GM12878 (cell line): ENCODE results near the gene DCP1B. TPM values are rescaled to one million over a fixed set of nuclear protein-coding genes. Genes with fewer than 3 reads are reported as not detected.

ENCODE experiments used
- ATAC-seq: fragments of 200-7000 bp; cut with Tn5 transposase; 3 replicates; pipeline ENCODE4 v1.9.1; 2020; ENCODE audit warnings: mild to moderate bottlenecking, moderate library complexity
- BruUV-seq: library from RNA; stranded (reverse); fragments of 400-500 nt; replicated peaks from 2 replicates; lab custom pipeline; 2021; lab: Mats Ljungman, UMichigan
- CTCF ChIA-PET: fragments of 300-600 bp; sonication (Branson Sonifier 250); formaldehyde crosslinking; extraction: SDS; loops from one replicate; lab custom pipeline; 2021; ENCODE audit warnings: inconsistent platforms; lab: Yijun Ruan, JAX
- POLR2A ChIA-PET: fragments of 350-600 bp; formaldehyde crosslinking; extraction: SDS; loops from one replicate; lab custom pipeline; 2021; ENCODE audit warnings: inconsistent platforms; lab: Charles Lee
- RAD21 ChIA-PET: fragments of 300-600 bp; sonication (Branson Sonifier 250); formaldehyde crosslinking; loops from one replicate; lab custom pipeline; 2023; ENCODE audit warnings: antibody characterized with exemption; ENCODE audit not compliant: unreplicated experiment; lab: Charles Lee
- SMC1A ChIA-PET: fragments of 300-600 bp; sonication (Branson Sonifier 250); formaldehyde crosslinking; loops from one replicate; lab custom pipeline; 2023; ENCODE audit not compliant: unreplicated experiment, uncharacterized antibody; lab: Charles Lee
- DNase-seq: peaks from one replicate; pipeline ENCODE4 v3.0.0-alpha.2; 2011; ENCODE audit warnings: low read depth, low spot score
- FAIRE-seq: peaks from 3 replicates; lab custom pipeline; 2011; peaks lifted over from hg19 to GRCh38; lab: Jason Lieb, UNC
- H2AFZ ChIP-seq: 2 replicates; pipeline ENCODE4 v1.6.0; 2011; ENCODE audit warnings: low read depth, low read length, control low read depth; ENCODE audit not compliant: control insufficient read depth
- H3K27ac ChIP-seq: 2 replicates; pipeline ENCODE4 v1.5.1; 2011; ENCODE audit warnings: control low read depth; ENCODE audit not compliant: control insufficient read depth, insufficient read depth
- H3K27me3 ChIP-seq, 2 experiments: replicated peaks in 1 of 2; 2 replicates each; pipeline versions ENCODE4 v1.6.0 to v1.6.1; 2011; ENCODE audit warnings: low read length in 1 of 2; ENCODE audit not compliant: control insufficient read depth in 2 of 2, insufficient read depth in 2 of 2
- H3K36me3 ChIP-seq, 2 experiments: 2 replicates each; pipeline ENCODE4 v1.5.1; 2011; ENCODE audit warnings: low read length in 1 of 2; ENCODE audit not compliant: control insufficient read depth in 2 of 2, insufficient read depth in 2 of 2
- H3K4me1 ChIP-seq: 2 replicates; pipeline ENCODE4 v1.6.1; 2011; ENCODE audit warnings: mild to moderate bottlenecking, low read length, moderate library complexity, mixed read lengths; ENCODE audit not compliant: control insufficient read depth, insufficient read depth
- H3K4me2 ChIP-seq: 2 replicates; pipeline ENCODE4 v1.6.0; 2011; ENCODE audit warnings: control low read depth; ENCODE audit not compliant: control insufficient read depth, insufficient read depth
- H3K4me3 ChIP-seq: fragments of 200-600 bp; sonication (generic); 2 replicates; pipeline ENCODE4 v1.5.1; 2016
- H3K79me2 ChIP-seq: 2 replicates; pipeline ENCODE4 v1.6.0; 2011; ENCODE audit warnings: low read length; ENCODE audit not compliant: control insufficient read depth, insufficient read depth
- H3K9ac ChIP-seq: 2 replicates; pipeline ENCODE4 v1.8.0; 2011; ENCODE audit warnings: low read length, control low read depth, mixed read lengths; ENCODE audit not compliant: control insufficient read depth, insufficient read depth
- H3K9me3 ChIP-seq: replicated peaks from 3 replicates; pipeline ENCODE4 v1.5.1; 2011; ENCODE audit warnings: mild to moderate bottlenecking, low read length; ENCODE audit not compliant: control insufficient read depth, insufficient read depth
- H4K20me1 ChIP-seq: 2 replicates; pipeline ENCODE4 v1.6.0; 2011; ENCODE audit not compliant: control insufficient read depth, insufficient read depth
- DPF2 ChIP-seq: fragments of 450-650 bp; IDR thresholded peaks from 2 replicates; pipeline ENCODE4 v1.6.1; 2017; ENCODE audit warnings: mild to moderate bottlenecking
- IKZF2 ChIP-seq, 2 experiments: fragments of 450-650 bp; IDR thresholded peaks; 2 replicates each; pipeline ENCODE4 v1.6.1; 2017; ENCODE audit warnings: mild to moderate bottlenecking in 2 of 2, moderate library complexity in 2 of 2
- NFXL1 ChIP-seq: fragments of 450-650 bp; IDR thresholded peaks from 2 replicates; pipeline ENCODE4 v1.6.1; 2017; ENCODE audit warnings: antibody characterized with exemption, mild to moderate bottlenecking, borderline replicate concordance
- NFYA ChIP-seq: IDR thresholded peaks from 2 replicates; pipeline ENCODE4 v1.6.1; 2011; ENCODE audit warnings: low read depth, mild to moderate bottlenecking, low read length, improper control_type of control experiment, borderline replicate concordance
- NFYB ChIP-seq: IDR thresholded peaks from 2 replicates; pipeline ENCODE4 v1.6.1; 2011; ENCODE audit warnings: low read depth, mild to moderate bottlenecking, low read length, improper control_type of control experiment, moderate library complexity; ENCODE audit not compliant: insufficient read depth
- ZNF207 ChIP-seq: fragments of 450-650 bp; IDR thresholded peaks from 2 replicates; pipeline ENCODE4 v1.6.1; 2014; ENCODE audit warnings: antibody characterized with exemption, mild to moderate bottlenecking, borderline replicate concordance
- WGBS: methylation state at CpG from one replicate; pipeline ENCODE4 v1.1.6; 2016; ENCODE audit warnings: low lambda C conversion rate; ENCODE audit not compliant: insufficient replicate concordance, insufficient coverage; ENCODE audit errors: missing lambda C conversion rate; 5-methylcytosine and 5-hydroxymethylcytosine counted together
- in situ Hi-C: fragments of 300-500 bp; cut with MboI; formaldehyde crosslinking; loops from 9 replicates; pipeline ENCODE4 v1.14.3; 2018; ENCODE audit warnings: mixed read lengths
- intact Hi-C: fragments of 100-400 bp; cut with micrococcal nuclease; formaldehyde crosslinking; loops from one replicate; pipeline ENCODE4 v1.14.2; 2022; ENCODE audit not compliant: unreplicated experiment
- polyA plus RNA-seq, 11 experiments: library from polyadenylated mRNA; depleted of rRNA in 4 of 11; unstranded in 6 of 11; stranded (reverse) in 5 of 11; fragments of >200 nt; fragmentation: Nextera tagmentation in 4 of 11; fragmentation: Illumina TruSeq in 1 of 11; extraction: Ambion mirVana in 4 of 11; extraction: Trizol in 1 of 11; gene quantifications; 1 replicate in 1 of 11; 2 replicates in 10 of 11; pipeline versions ENCODE4 v1.2.1 to v1.2.3, GENCODE V29; 2011 to 2016; ENCODE audit warnings: inconsistent platforms in 2 of 11, missing spikeins in 2 of 11, low read depth in 1 of 11
- total RNA-seq, 4 experiments: library from RNA; depleted of rRNA in 3 of 4; stranded (reverse); fragments of >200 nt in 3 of 4; fragmentation: Illumina TruSeq in 1 of 4; extraction: Trizol in 1 of 4; gene quantifications; 2 replicates each; pipeline versions ENCODE4 v1.2.1 to v1.2.3, GENCODE V29; 2013 to 2021
- TF ChIP-seq, protein P1 (sequence below): fragments of 450-650 bp; IDR thresholded peaks from 2 replicates; pipeline ENCODE4 v1.6.1; 2017; ENCODE audit warnings: low read depth, mild to moderate bottlenecking, moderate library complexity
- TF ChIP-seq, protein P2 (sequence below): IDR thresholded peaks from 2 replicates; pipeline ENCODE4 v1.6.1; 2011; ENCODE audit warnings: low read depth, low read length, improper control_type of control experiment, borderline replicate concordance
- TF ChIP-seq, protein P3 (sequence below): fragments of 450-650 bp; IDR thresholded peaks from 2 replicates; pipeline ENCODE4 v1.6.1; 2017; ENCODE audit warnings: antibody characterized with exemption, mild to moderate bottlenecking, moderate library complexity
- TF ChIP-seq, protein P4 (sequence below): IDR thresholded peaks from 2 replicates; pipeline ENCODE4 v1.6.1; 2012; ENCODE audit warnings: low read depth, low read length, improper control_type of control experiment
- TF ChIP-seq, protein P5 (sequence below): fragments of 450-650 bp; IDR thresholded peaks from 2 replicates; pipeline ENCODE4 v1.6.1; 2017; ENCODE audit warnings: borderline replicate concordance
- TF ChIP-seq, protein P6 (sequence below): fragments of 450-650 bp; IDR thresholded peaks from 2 replicates; pipeline ENCODE4 v1.6.1; 2017; ENCODE audit warnings: mild to moderate bottlenecking, low read depth, inconsistent platforms; ENCODE audit not compliant: poor library complexity, severe bottlenecking

The DCP1B gene
- total and polyA plus RNA-seq, 10 of the 15 experiments (the other 5 are each of a cell fraction or from before 2014, with no cell fraction given): 1.3 to 23.4 (median 15.3) TPM

DNA sequence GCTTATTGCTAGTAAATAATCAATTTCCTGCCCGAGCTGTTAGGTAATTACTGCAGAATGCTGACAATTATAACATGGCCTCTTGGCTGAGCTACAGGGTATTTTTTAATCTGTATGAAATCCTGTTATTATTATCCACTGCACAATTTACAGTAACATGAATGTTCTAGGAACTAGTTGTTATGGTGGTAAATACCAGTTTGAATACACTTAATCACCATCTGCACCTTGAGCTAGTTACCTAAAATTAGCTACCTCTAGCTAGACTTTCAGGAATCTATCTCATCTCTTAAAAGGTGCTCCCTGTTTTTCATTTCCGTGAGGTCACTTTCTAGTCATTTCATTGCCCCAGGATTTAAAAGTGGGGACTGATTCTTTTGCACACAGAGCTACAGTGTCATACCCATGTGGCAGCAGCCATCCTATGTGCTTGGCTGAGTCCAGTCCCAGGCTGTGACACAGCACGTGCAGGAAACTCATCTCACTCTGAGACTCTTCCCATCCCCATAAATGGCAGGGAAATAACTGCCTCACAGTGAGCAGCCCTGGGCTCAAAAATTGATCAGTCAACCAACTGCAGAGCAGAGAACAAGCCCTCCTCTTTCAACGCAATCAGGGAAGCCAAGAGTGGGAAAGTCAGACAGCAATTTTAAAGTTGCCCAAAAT lies 37.6 kb downstream of the DCP1B start:
- ChIA-PET CTCF (interaction anchor here (1.0 to 2.9 kb wide), 6 partner anchors 11 to 849 kb away, joined by 3 to 11 read pairs (median 4); no protein-coding TSS in a partner anchor), SMC1A (interaction anchor here (0.7 to 1.6 kb wide), 6 partner anchors 8 to 93 kb away, joined by 3 to 7 read pairs (median 4); no protein-coding TSS in a partner anchor), POLR2A (no interaction called here), RAD21 (interaction anchor here (0.9 kb wide), 1 partner anchor 27 kb away, joined by 3 read pairs; no protein-coding TSS in a partner anchor)
- peaks cover 0 to 6% of the 10 kb centered on the region in 2 experiments; a peak in 3 of 4 replicates for H3K36me3 ChIP-seq
- DNase-seq (no peak), ATAC-seq (no peak), FAIRE-seq (no peak)
- H3K27me3 ChIP-seq: no peaks in the 10 kb centered on the region
- H3K27ac ChIP-seq: no peak overlapping the region
- no peak overlapping the region for H2AFZ ChIP-seq
- H3K9me3 ChIP-seq: no peaks in the 10 kb centered on the region
- no peaks in the 10 kb centered on the region for H3K79me2 ChIP-seq
- no peaks in the 10 kb centered on the region for H4K20me1 ChIP-seq
- BruUV-seq: no TSS peak
- no peak overlapping the region for H3K4me2 ChIP-seq
- no peak overlapping the region for H3K9ac ChIP-seq
- intact Hi-C loops: no loop called here
- in situ Hi-C loops: no loop called here
- H3K4me1 ChIP-seq: no peaks in the 10 kb centered on the region
- WGBS: 94% methylated on average over 4 of the region's 4 CpGs
- H3K4me3 ChIP-seq: no peak overlapping the region
- TF ChIP-seq, protein P1, sequence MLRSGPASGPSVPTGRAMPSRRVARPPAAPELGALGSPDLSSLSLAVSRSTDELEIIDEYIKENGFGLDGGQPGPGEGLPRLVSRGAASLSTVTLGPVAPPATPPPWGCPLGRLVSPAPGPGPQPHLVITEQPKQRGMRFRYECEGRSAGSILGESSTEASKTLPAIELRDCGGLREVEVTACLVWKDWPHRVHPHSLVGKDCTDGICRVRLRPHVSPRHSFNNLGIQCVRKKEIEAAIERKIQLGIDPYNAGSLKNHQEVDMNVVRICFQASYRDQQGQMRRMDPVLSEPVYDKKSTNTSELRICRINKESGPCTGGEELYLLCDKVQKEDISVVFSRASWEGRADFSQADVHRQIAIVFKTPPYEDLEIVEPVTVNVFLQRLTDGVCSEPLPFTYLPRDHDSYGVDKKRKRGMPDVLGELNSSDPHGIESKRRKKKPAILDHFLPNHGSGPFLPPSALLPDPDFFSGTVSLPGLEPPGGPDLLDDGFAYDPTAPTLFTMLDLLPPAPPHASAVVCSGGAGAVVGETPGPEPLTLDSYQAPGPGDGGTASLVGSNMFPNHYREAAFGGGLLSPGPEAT: no peak
- TF ChIP-seq ZNF207 (no peak), NFXL1 (no peak), DPF2 (no peak), NFYA (no peak), IKZF2 (IDR thresholded peaks at IDR 0.05) (no peak), NFYB (no peak)
- TF ChIP-seq, protein P2, sequence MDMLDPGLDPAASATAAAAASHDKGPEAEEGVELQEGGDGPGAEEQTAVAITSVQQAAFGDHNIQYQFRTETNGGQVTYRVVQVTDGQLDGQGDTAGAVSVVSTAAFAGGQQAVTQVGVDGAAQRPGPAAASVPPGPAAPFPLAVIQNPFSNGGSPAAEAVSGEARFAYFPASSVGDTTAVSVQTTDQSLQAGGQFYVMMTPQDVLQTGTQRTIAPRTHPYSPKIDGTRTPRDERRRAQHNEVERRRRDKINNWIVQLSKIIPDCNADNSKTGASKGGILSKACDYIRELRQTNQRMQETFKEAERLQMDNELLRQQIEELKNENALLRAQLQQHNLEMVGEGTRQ: no peak
- TF ChIP-seq, protein P3, sequence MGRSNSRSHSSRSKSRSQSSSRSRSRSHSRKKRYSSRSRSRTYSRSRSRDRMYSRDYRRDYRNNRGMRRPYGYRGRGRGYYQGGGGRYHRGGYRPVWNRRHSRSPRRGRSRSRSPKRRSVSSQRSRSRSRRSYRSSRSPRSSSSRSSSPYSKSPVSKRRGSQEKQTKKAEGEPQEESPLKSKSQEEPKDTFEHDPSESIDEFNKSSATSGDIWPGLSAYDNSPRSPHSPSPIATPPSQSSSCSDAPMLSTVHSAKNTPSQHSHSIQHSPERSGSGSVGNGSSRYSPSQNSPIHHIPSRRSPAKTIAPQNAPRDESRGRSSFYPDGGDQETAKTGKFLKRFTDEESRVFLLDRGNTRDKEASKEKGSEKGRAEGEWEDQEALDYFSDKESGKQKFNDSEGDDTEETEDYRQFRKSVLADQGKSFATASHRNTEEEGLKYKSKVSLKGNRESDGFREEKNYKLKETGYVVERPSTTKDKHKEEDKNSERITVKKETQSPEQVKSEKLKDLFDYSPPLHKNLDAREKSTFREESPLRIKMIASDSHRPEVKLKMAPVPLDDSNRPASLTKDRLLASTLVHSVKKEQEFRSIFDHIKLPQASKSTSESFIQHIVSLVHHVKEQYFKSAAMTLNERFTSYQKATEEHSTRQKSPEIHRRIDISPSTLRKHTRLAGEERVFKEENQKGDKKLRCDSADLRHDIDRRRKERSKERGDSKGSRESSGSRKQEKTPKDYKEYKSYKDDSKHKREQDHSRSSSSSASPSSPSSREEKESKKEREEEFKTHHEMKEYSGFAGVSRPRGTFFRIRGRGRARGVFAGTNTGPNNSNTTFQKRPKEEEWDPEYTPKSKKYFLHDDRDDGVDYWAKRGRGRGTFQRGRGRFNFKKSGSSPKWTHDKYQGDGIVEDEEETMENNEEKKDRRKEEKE: no peak
- TF ChIP-seq, protein P4, sequence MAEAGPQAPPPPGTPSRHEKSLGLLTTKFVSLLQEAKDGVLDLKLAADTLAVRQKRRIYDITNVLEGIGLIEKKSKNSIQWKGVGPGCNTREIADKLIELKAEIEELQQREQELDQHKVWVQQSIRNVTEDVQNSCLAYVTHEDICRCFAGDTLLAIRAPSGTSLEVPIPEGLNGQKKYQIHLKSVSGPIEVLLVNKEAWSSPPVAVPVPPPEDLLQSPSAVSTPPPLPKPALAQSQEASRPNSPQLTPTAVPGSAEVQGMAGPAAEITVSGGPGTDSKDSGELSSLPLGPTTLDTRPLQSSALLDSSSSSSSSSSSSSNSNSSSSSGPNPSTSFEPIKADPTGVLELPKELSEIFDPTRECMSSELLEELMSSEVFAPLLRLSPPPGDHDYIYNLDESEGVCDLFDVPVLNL: no peak
- TF ChIP-seq, protein P5, sequence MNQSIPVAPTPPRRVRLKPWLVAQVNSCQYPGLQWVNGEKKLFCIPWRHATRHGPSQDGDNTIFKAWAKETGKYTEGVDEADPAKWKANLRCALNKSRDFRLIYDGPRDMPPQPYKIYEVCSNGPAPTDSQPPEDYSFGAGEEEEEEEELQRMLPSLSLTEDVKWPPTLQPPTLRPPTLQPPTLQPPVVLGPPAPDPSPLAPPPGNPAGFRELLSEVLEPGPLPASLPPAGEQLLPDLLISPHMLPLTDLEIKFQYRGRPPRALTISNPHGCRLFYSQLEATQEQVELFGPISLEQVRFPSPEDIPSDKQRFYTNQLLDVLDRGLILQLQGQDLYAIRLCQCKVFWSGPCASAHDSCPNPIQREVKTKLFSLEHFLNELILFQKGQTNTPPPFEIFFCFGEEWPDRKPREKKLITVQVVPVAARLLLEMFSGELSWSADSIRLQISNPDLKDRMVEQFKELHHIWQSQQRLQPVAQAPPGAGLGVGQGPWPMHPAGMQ: no peak
- TF ChIP-seq, protein P6, sequence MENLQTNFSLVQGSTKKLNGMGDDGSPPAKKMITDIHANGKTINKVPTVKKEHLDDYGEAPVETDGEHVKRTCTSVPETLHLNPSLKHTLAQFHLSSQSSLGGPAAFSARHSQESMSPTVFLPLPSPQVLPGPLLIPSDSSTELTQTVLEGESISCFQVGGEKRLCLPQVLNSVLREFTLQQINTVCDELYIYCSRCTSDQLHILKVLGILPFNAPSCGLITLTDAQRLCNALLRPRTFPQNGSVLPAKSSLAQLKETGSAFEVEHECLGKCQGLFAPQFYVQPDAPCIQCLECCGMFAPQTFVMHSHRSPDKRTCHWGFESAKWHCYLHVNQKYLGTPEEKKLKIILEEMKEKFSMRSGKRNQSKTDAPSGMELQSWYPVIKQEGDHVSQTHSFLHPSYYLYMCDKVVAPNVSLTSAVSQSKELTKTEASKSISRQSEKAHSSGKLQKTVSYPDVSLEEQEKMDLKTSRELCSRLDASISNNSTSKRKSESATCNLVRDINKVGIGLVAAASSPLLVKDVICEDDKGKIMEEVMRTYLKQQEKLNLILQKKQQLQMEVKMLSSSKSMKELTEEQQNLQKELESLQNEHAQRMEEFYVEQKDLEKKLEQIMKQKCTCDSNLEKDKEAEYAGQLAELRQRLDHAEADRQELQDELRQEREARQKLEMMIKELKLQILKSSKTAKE: no peak
